ENCODE results near the gene RFX1.

DNA sequence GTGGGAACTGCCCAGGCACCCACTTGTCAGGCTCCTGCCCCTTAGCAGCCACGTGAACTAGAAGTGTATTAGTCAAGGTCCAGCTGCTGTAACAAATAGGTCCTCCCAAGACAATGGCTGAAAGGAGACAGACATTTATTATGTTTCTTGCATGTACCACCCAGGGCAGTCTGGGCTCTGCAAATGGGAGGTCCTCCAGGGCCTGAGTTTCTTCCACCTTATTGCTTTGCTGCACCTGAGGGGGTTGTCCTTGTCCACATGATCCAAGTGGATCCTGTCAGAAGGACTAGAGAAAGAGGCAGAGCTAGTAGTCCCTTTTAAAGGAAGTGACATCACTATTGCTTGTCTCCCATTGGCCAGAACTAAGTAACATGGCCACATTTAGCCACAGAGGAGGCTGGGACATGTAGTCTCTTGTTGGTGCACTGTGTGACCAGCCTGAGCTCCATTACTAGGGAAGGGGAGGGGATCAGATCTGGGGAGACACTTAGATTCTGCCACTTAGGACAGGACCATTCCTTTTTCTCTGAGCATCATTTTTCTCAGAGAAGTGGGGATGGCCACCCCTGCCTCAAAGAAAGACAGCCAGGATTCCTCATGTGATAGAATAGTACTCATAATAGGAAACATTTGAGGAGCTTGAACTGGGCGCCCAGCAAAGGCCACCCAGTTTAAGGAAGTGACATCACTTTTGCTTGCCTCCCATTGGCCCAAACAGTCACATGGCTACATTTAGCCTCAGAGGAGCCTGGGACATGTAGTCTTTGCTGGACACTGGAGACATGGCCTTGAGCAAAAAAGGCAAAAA is 85.0 kb downstream of the RFX1 start:
- TF ChIP-seq CTCF (IDR thresholded peaks at IDR 0.05; ENCODE audit: low read depth, low read length) (no peak), EZH2phosphoT487 (IDR thresholded peaks at IDR 0.05; ENCODE audit: low read depth) (no peak)

Measured in OCI-LY3 (cell line).